Measurements from ENCODE around the gene GTSF1L.

- TF ChIP-seq CTCF (conservative IDR thresholded peaks at IDR 0.05) (no peak), EZH2 (IDR thresholded peaks at IDR 0.05; ENCODE audit: low read depth) (no peak)
Observed at GRCh38 chr20:43717616-43717995, 9.2 kb downstream of the GTSF1L start.
